ENCODE results near the gene SMCO2.

SMCO2 gene

GRCh38 chr12:27500546-27500945 is 54.0 kb downstream of the SMCO2 start:
- DNase-seq (ENCODE audit: low read depth), result no peak

DNA sequence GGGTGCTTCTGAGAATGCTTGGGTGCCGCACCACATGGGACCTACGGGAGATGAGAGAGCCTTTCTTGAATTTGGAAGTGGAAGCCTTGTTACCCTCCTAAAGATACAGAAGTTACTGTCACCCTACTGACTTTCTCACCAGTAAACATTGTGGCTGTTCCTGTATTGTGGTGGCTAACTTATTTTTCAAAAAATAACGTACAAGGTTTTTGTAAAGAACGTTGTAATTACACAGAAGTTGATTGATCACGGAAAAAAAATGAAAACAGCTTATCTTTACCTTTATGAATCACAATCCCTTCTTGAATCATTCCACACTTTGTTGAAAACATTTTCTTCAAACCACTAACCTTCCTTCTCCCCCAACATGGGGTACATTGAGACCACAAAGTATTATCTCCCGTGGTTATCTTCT is 55.5 kb downstream of the SMCO2 start:
- DNase-seq (ENCODE audit: low read depth), result no peak

- no peak for DNase-seq (ENCODE audit: low read depth)
Measured at GRCh38 chr12:27504507-27504906, 58.0 kb downstream of the SMCO2 start.

GRCh38 chr12:27505109-27505508 is 58.6 kb downstream of the SMCO2 start:
- DNase-seq (ENCODE audit: low read depth), result no peak

DNA sequence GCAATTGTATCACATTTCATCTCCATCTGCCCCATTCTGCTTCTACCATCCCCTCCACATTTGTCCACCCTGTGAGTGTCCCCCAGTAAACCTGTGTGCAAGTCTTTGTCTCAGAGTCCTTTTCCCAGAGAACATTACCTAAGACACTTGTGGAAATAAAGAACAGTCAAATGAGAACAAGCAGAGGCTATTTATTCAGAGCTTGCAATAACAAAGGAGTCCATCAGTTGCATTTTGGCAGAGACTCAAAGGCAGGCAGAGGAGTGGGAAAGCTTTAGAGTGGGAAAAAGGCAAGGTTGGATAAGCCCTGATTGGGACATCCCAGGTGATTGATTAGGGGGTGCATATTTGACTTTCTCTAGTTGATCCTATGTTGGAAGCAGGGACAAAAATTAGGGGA is 59.2 kb downstream of the SMCO2 start:
- no peak for DNase-seq (ENCODE audit: low read depth)

- DNase-seq (ENCODE audit: low read depth), result no peak
Measured at GRCh38 chr12:27506645-27507189, 60.2 kb downstream of the SMCO2 start.

GRCh38 chr12:27508736-27509431 is 62.3 kb downstream of the SMCO2 start:
- DNase-seq (ENCODE audit: low read depth), result no peak

DNA sequence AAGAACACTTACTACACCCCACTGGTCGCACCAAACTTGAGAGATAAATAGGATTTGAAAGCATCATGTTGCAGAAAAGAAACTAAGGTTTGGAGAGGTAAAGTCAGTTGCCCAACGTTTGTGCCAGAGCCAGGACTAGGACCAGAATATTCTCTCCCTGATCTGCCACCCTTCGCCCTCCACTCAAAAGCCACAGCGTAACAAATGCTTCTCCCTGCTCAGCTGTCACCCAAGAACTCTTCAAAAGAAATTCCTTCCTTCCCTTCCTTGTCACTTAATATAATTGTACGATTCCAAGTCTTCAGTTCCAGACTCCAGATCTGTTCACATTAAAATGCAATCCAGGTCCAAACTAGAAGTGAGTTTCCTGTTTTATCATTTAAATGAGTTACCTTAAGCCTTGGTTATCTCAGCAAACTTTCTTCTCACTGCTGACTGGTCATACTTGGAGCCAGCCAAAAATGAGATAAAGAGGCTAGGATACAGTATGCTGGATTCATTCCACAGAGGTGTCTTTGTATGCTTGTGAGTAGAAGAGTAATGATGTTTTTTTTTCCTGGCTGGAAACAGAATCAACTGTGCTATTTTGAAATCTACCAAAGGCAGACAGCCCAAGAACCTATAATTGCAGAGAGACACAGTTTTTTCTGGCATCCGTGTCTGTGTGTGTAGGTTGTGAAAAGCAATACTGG is 64.6 kb downstream of the SMCO2 start:
- no peak for DNase-seq (ENCODE audit: low read depth)

DNA sequence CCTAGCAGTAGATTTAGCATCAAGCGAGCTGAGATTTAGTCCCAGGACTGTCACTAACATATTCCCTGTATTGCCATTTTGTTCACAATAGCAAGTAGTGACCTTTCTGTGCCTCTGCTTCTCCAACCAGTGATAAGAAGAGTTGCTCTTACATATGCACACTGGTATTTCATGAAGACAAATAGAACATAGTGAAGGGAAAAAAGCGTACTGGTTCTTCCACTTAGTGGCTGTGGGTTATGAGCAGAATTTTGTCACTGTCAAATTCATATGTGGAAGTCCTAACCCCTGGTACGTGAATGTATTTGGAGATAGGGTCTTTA is 65.1 kb downstream of the SMCO2 start:
- no peak for DNase-seq (ENCODE audit: low read depth)

- DNase-seq (ENCODE audit: low read depth), result no peak
Measured at GRCh38 chr12:27513155-27513824, 66.8 kb downstream of the SMCO2 start.

- no peak for DNase-seq (ENCODE audit: low read depth)
Measured at GRCh38 chr12:27515671-27516070, 69.1 kb downstream of the SMCO2 start.

- no peak for DNase-seq (ENCODE audit: low read depth)
Measured at GRCh38 chr12:27516625-27517024, 70.1 kb downstream of the SMCO2 start.

GRCh38 chr12:27517546-27517945 is 71.0 kb downstream of the SMCO2 start:
- DNase-seq (ENCODE audit: low read depth), result no peak

GRCh38 chr12:27517961-27518665 is 71.6 kb downstream of the SMCO2 start:
- DNase-seq (ENCODE audit: low read depth), result no peak

DNA sequence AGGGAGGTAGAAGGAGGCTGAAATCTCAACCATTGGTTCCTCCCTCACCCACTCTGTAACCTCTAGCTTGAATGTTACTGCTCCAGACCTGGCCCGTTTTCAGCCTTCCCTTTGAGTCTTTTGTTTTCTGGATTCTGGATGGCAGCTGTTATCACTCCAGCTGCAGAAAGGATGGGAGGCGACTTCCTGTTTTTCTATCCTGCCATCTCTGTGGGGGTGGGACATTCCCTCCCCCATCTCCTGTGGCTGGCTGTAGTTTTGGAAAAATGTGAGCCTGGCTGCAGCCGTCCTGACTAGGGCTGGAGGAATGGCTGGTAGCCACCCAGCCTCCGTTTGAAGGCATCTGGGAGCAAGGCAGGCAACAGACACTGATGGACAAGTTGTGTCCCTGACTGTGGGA is 74.5 kb downstream of the SMCO2 start:
- no peak for DNase-seq (ENCODE audit: low read depth)

GRCh38 chr12:27521981-27522380 is 75.4 kb downstream of the SMCO2 start:
- DNase-seq (ENCODE audit: low read depth), result no peak

DNA sequence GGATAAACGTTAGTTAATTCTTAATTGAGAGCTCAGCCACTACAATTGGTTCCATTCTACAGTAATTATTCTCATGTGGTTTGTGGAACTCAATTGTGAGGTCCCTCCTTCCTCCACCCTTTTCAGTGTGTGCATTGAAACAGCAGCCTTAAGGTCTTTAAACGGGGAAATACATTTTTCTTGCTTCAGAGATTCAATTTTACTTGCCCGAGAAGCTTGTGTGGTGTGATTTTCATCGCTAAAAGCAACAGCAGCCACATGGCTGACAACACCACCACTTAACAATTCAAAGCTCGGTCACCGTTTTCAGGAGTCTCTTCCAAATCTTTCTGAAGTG is 76.7 kb downstream of the SMCO2 start:
- DNase-seq (ENCODE audit: low read depth), result no peak

GRCh38 chr12:27523642-27524493 is 77.3 kb downstream of the SMCO2 start, which contains the start of gene PPFIBP1:
Gene PPFIBP1, plus strand, starts transcription at chr12:27524206. Its CDS starts 109,191 bp downstream, at chr12:27633397.
- peak; percentile 93 for DNase-seq (ENCODE audit: low read depth)

- DNase-seq (ENCODE audit: low read depth), result no peak
Measured at GRCh38 chr12:27524494-27524835, 77.9 kb downstream of the SMCO2 start.

GRCh38 chr12:27524839-27525753 is 78.6 kb downstream of the SMCO2 start:
- DNase-seq (ENCODE audit: low read depth), result no peak

GRCh38 chr12:27527512-27527911 is 81.0 kb downstream of the SMCO2 start:
- no peak for DNase-seq (ENCODE audit: low read depth)

All from T-helper 22 cell (primary cell).